HG02938 (cell line): ENCODE data around the gene KLHL36.
"Not testable (repeated sequence)": the region's sequence is repeated elsewhere in the genome, so short reads cannot be mapped to it uniquely, and the experiment has no call there.

ENCODE experiments used
- ATAC-seq: cut with Tn5 transposase; IDR thresholded peaks from one replicate; pipeline ENCODE4 v1.9.1; 2021; ENCODE audit warnings: mild to moderate bottlenecking, moderate library complexity; ENCODE audit not compliant: unreplicated experiment

Gene KLHL36

GRCh38 chr16:84667600-84668309 is 19.4 kb downstream of the KLHL36 start:
- no peak for ATAC-seq

GRCh38 chr16:84670063-84670462 is 21.8 kb downstream of the KLHL36 start:
- ATAC-seq, result no peak

GRCh38 chr16:84672276-84673202 is 24.2 kb downstream of the KLHL36 start:
- ATAC-seq, result no peak

GRCh38 chr16:84673203-84673535 is 24.9 kb downstream of the KLHL36 start:
- no peak for ATAC-seq

- no peak for ATAC-seq
Measured at GRCh38 chr16:84673561-84673960, 25.2 kb downstream of the KLHL36 start.

GRCh38 chr16:84675423-84675822 is 27.1 kb downstream of the KLHL36 start:
- ATAC-seq, result no peak

- ATAC-seq, result no peak
Measured at GRCh38 chr16:84675884-84676283, 27.6 kb downstream of the KLHL36 start.

GRCh38 chr16:84677017-84677803 is 28.9 kb downstream of the KLHL36 start:
- no peak for ATAC-seq

GRCh38 chr16:84677849-84678248 is 29.5 kb downstream of the KLHL36 start:
- no peak for ATAC-seq

GRCh38 chr16:84678541-84678940 is 30.2 kb downstream of the KLHL36 start:
- no peak for ATAC-seq

- ATAC-seq, result no peak
Measured at GRCh38 chr16:84680165-84680842, 32.0 kb downstream of the KLHL36 start.

- no peak for ATAC-seq
Measured at GRCh38 chr16:84680843-84681629, 32.7 kb downstream of the KLHL36 start.

- no peak for ATAC-seq
Measured at GRCh38 chr16:84683691-84684591, 35.6 kb downstream of the KLHL36 start.

- no peak for ATAC-seq
Measured at GRCh38 chr16:84684592-84684965, 36.3 kb downstream of the KLHL36 start.

GRCh38 chr16:84685210-84685609 is 36.9 kb downstream of the KLHL36 start:
- no peak for ATAC-seq

GRCh38 chr16:84686707-84687298 is 38.5 kb downstream of the KLHL36 start:
- no peak for ATAC-seq

- ATAC-seq, result peak; percentile 78
Measured at GRCh38 chr16:84687715-84688114, 39.4 kb downstream of the KLHL36 start.

- ATAC-seq, result not testable (repeated sequence)
Measured at GRCh38 chr16:84688163-84688562, 39.9 kb downstream of the KLHL36 start.

- ATAC-seq, result no peak
Measured at GRCh38 chr16:84689111-84689510, 40.8 kb downstream of the KLHL36 start.
